Activated naive CD4-positive, alpha-beta T cell treated with anti-CD3 and anti-CD28 coated beads, Interleukin-2, amount 10 ng/mL, durations not matched to agents 5 hours and 36 hours (primary cell): Measurements from ENCODE around the gene MRPL33. TPM values are rescaled to one million over a fixed set of nuclear protein-coding genes. Genes with fewer than 3 reads are reported as not detected.

ENCODE experiments used
- total RNA-seq, 2 experiments: library from RNA; stranded (reverse); gene quantifications; one replicate each; pipeline ENCODE4 v1.2.3, GENCODE V29; 2021

Gene MRPL33
- total RNA-seq: 10 to 100 TPM; 53.3 to 55.4 TPM

GRCh38 chr2:27771548-27772335 lies at the start of gene MRPL33:
MRPL33 (plus strand) TSS chr2:27771719; CDS start chr2:27771778, 59 bp downstream.

Other genes starting within 250 kb of the MRPL33 start
- gene ZNF512, start 188.7 kb upstream of the MRPL33 start, total RNA-seq: 10 to 100 TPM; 40.6 to 40.8 TPM
- 1 to 10 TPM; 1.1 to 1.4 TPM for gene CCDC121, start 142.7 kb upstream of the MRPL33 start, total RNA-seq
- gene GPN1, start 142.7 kb upstream of the MRPL33 start, total RNA-seq: 10 to 100 TPM; 34.2 to 36.4 TPM
- gene SUPT7L, start 108.1 kb upstream of the MRPL33 start, total RNA-seq: 10 to 100 TPM; 35.3 to 36.0 TPM
- gene SLC4A1AP, start 107.8 kb upstream of the MRPL33 start, total RNA-seq: 10 to 100 TPM; 22.6 to 23.3 TPM
- 1 to 10 TPM; 1.3 TPM for gene RBKS, start 118.7 kb downstream of the MRPL33 start, total RNA-seq
- gene BABAM2, start 119.0 kb downstream of the MRPL33 start, total RNA-seq: 10 to 100 TPM; 36.1 to 39.6 TPM